ENCODE measurements around the gene AFAP1L1.

DNA sequence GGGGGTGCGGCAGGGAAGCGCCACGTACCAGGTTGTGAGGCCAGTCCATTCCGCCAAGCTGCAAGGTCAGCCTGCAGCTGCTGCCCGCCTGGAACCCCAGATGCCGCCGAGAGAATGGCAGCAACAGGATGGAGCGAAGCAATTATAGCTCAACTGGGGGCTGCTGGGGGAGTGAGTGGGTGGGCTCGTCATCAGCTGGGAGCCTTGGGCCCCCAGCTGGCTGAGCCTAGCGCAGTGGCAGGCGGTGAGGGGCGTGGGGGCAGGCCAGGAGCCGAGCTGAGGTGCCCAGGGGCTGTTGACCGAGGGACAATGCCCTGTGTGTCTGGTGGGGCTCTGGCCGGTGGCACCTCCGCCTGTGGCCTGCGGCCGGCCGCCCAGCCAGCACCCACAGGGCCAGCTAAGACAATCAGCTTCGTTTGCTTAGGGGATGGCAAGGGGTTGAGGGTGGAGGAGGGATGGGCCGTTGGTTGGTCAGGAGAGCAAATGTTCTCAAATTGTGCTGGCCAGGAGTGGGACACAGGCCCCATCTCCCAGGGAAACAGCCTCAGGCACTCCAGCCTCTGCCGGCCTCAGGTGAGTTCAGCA, 107.6 kb downstream of the AFAP1L1 start, which contains the start of gene IL17B:
- TF ChIP-seq, protein P1, sequence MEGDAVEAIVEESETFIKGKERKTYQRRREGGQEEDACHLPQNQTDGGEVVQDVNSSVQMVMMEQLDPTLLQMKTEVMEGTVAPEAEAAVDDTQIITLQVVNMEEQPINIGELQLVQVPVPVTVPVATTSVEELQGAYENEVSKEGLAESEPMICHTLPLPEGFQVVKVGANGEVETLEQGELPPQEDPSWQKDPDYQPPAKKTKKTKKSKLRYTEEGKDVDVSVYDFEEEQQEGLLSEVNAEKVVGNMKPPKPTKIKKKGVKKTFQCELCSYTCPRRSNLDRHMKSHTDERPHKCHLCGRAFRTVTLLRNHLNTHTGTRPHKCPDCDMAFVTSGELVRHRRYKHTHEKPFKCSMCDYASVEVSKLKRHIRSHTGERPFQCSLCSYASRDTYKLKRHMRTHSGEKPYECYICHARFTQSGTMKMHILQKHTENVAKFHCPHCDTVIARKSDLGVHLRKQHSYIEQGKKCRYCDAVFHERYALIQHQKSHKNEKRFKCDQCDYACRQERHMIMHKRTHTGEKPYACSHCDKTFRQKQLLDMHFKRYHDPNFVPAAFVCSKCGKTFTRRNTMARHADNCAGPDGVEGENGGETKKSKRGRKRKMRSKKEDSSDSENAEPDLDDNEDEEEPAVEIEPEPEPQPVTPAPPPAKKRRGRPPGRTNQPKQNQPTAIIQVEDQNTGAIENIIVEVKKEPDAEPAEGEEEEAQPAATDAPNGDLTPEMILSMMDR (IDR thresholded peaks at IDR 0.05; ENCODE audit: low read depth, low read length, missing input control): no peak
- no peak for TF ChIP-seq JUND (IDR thresholded peaks at IDR 0.05)
- TF ChIP-seq, protein P2, sequence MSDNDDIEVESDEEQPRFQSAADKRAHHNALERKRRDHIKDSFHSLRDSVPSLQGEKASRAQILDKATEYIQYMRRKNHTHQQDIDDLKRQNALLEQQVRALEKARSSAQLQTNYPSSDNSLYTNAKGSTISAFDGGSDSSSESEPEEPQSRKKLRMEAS (IDR thresholded peaks at IDR 0.05): no peak
- TF ChIP-seq, protein P3, sequence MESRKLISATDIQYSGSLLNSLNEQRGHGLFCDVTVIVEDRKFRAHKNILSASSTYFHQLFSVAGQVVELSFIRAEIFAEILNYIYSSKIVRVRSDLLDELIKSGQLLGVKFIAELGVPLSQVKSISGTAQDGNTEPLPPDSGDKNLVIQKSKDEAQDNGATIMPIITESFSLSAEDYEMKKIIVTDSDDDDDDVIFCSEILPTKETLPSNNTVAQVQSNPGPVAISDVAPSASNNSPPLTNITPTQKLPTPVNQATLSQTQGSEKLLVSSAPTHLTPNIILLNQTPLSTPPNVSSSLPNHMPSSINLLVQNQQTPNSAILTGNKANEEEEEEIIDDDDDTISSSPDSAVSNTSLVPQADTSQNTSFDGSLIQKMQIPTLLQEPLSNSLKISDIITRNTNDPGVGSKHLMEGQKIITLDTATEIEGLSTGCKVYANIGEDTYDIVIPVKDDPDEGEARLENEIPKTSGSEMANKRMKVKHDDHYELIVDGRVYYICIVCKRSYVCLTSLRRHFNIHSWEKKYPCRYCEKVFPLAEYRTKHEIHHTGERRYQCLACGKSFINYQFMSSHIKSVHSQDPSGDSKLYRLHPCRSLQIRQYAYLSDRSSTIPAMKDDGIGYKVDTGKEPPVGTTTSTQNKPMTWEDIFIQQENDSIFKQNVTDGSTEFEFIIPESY (IDR thresholded peaks at IDR 0.05): no peak
- no peak for TF ChIP-seq TAF1 (conservative IDR thresholded peaks at IDR 0.05)
- TF ChIP-seq SP1 (IDR thresholded peaks at IDR 0.05): no peak
- no peak for TF ChIP-seq EGR1 (IDR thresholded peaks at IDR 0.05; ENCODE audit: low read depth in 2 of 2)
- TF ChIP-seq HNF4A (conservative IDR thresholded peaks at IDR 0.05): no peak
- no peak for TF ChIP-seq GABPA (IDR thresholded peaks at IDR 0.05 in 1 of 2, conservative IDR thresholded peaks at IDR 0.05 in 1 of 2)

All from liver (tissue), 3 donors.